HG03460 (cell line): ENCODE measurements around the gene COQ8B.

Experiments used
- ATAC-seq: cut with Tn5 transposase; IDR thresholded peaks from one replicate; pipeline ENCODE4 v1.9.1; 2021; ENCODE audit not compliant: unreplicated experiment

COQ8B gene

DNA sequence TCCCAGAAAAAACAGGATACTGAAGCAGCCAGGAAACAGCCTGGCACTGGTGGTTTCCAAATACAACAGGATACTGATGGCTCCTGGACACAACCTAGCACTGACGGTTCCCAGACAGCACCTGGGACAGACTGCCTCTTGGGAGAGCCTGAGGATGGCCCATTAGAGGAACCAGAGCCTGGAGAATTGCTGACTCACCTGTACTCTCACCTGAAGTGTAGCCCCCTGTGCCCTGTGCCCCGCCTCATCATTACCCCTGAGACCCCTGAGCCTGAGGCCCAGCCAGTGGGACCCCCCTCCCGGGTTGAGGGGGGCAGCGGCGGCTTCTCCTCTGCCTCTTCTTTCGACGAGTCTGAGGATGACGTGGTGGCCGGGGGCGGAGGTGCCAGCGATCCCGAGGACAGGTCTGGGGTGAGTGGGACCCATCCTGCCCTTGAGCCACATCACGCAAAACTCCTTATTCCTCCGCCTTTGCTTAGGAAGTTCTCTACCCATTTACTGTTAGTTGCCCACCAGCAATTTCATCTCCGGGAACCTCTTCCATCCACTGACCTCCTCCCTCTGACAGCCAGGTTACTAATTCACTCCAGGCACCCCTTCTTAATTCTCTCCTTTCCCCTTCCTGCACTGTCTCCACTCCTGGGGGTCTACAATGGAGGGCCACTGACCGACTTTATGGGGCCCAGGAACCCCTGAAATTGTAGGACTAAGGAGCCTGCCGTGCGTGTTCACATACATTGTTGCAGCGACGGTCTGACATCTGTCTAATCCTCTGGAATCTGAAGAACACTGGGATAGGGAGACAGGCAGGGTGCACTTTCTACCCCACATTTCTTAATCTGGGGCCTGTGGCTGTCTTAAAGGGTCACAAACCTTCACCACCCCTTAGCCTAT lies 1.4 kb upstream of the COQ8B start:
- no peak for ATAC-seq

- no peak for ATAC-seq
These were observed 716 bp upstream of the COQ8B start for GRCh38 chr19:40717325-40717879.

- no peak for ATAC-seq
These were observed 630 bp downstream of the COQ8B start for GRCh38 chr19:40716031-40716481.

DNA sequence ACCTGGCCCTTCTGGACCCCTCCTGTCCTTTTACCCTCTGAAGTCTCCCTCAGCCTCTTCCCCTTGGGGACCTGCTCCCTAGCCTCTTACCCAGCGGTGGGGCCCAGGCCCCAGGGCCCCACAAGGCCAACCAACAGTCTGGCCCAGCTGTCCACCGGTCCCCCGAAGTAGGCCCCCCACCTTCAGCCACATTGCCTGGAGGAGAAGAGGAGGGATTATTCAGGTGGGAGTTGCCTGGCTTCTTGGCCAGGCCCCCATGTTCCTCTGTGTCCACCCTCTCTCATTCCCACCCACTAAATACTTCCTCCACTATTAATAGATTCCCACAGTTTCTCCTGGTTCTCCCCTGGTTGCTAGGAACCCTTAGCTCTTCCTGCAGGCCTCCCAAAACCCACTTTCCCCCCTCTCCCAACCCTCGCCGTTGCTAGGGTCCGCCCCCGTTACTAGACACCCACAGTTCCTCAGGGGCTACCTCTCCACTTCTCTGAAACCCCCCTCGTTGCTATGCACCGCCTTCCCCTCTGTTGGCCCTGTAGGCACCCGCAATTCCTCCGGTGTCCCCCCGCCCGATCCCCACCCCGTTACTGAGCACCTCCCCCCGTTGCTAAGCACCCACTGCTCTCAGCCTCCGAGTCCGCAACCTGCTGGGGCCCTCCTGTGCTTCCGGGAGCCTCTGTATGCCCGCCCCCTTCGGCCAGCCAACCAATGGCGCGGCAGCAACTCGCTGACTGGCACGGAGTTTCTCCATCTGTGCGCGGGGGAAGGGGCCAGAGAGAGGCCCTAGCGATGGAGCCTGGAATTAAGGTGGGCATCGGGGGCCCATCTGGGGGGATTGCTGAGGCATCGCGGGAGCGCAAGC lies 2.0 kb downstream of the COQ8B start:
- peak; percentile 52 for ATAC-seq

GRCh38 chr19:40713939-40714338 lies 2.7 kb downstream of the COQ8B start:
- ATAC-seq: no peak

DNA sequence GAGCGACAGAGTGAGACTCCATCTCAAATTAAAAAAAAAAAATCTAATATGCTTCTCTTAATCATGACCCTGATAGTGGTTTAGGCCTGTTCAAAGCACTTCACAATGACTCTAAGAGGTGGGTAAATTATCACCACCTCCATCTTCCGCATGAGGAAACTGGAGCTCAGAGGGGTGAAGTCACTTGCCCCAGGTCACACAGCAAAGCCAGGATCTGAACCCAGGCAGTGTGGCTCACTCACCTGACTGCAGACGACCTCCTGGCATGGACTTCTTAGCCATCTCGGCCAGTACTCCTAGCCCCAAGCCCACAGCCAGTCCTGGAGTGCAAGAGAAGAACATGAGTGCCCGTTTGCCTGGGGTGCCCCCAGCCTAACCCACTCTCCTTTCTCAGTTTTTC lies 6.9 kb downstream of the COQ8B start:
- ATAC-seq: no peak

DNA sequence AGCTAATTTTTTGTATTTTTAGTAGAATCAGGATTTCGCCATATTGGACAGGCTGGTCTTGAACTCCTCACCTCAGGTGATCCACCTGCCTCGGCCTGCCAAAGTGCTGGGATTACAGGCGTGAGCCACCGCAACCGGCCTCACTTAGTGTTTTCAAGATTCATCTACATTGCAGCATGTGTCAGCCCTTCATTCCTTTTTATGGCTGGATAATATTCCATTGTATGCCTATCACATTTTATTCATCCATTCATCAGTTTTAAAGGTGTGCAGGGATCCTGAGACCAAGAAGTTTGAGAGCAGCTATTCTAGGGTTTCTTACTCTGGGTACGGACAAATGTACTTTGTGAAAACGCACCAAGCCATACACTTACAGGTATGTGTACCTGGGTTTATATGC lies 9.1 kb downstream of the COQ8B start:
- no peak for ATAC-seq

DNA sequence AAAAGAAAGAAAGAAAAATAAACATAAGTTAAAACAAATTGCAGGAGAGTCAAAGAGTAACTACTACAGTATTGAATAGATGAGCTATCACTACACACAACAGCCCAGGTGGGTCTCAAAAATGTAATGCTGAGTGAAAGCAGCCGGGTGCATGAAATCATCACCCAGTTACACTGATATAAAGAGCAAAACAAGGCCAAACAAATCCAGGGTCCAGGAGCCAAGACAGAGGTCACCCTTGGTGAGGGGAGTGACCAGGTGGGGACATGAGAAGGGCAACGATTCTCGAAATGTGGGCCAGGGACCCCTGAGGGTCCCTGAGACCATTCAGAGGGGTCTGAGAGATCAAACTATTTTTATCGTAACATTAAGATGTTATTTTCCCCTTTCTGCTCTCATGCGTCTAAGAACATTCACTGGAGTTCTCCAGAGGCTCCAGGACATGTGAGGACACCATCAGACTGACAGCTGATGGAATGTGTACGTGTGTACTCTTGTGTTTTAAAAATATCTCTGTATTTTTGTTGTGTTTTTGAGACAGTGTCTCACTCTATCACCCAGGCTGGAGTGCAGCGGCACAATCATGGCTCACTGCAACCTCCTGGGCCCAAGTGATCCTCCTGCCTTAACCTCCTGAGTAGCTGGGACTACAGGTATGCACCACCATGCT lies 10.6 kb downstream of the COQ8B start:
- ATAC-seq: no peak

DNA sequence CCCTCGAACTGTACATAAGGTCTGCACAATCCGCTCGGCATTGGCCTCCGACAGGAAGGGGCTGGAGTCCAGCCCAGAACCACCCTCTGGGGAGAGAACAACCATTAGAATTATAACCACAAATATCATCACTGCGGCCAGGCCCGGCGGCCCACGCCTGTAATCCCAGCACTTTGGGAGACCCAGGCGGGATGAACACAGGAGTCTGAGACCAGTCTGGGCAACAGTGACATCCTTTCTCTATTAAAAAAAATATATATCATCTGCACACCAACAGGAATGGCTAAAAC lies 11.4 kb downstream of the COQ8B start:
- ATAC-seq: no peak

- ATAC-seq: no peak
These were observed 12.0 kb downstream of the COQ8B start for GRCh38 chr19:40704491-40705361.

DNA sequence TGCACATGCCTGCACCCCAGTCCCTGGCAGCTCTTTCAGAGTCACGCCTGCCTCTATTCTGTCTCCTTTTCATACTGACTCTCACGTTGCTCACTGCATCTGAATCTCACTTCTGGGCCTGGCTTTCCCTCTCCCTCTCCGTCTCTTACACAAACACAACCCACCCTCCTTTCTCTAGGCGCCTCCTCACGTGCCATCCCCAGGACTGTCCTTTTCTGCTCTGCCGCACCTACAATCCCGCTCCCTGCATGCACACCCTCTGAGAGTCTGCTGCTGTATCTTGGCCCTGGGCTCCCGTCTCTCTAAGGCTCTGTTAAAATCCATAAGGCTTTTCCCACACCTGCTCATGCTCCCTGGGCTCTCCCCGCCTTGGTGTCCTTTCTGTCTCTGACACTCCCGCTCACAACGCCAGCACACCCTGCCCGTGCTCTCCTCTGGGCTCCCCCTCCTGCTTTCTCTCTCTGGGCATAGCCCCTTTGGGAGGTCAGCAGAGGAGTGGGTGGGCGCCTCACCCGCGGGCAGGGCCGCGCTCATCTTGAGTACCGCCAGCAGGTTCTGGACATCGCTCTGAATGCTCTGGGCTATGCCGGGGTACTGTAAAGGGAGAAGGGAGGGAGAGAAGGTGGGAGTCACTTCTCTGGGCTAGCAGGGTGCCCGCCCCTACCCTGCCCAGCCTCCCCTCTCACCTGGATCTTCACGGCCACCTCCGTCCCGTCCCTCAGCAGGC lies 13.5 kb downstream of the COQ8B start:
- ATAC-seq: no peak

GRCh38 chr19:40702337-40703012 lies 14.2 kb downstream of the COQ8B start:
- ATAC-seq: no peak

- ATAC-seq: no peak
These were observed 14.9 kb downstream of the COQ8B start for GRCh38 chr19:40701758-40702157.

DNA sequence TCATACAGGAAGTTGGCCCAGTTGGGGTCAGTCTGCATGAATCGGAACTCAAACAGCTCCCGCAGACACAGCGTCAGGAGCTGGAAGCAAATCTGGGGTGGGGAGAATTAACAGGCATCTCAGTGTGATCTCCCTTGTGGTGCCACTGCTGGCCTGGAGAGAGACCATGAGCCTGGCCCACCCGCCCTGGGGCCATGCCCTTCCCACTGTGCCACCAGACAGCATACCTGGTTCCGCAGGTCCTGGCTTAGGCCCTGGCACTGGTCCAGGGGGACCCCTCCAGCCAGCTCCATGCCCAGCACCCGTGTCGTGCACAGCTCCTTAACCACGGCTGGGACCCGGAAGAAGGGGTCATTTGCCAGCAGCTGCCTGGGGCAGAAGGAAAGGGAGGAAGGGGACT lies 16.6 kb downstream of the COQ8B start:
- no peak for ATAC-seq

- ATAC-seq: no peak
These were observed 19.7 kb downstream of the COQ8B start for GRCh38 chr19:40697007-40697406.

DNA sequence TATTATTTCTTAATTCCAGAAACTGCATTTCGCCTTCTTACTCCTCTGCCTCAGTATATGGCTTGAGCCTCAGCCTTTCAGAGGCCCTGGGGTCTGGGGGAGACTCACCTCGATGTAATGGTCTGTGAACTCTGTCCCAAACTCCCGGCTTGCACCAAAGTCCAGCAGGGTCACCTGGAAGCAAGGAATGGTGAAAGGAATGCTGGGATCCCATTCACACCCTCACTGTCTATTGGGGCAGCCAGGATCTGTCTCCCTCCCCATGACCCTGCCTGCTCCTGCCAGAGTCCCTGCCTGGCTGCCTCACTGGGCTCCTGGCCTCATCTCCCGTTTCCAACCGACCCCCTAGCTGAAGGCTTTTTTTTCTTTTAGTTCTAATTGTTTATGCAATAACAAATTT lies 20.8 kb downstream of the COQ8B start:
- ATAC-seq: no peak

DNA sequence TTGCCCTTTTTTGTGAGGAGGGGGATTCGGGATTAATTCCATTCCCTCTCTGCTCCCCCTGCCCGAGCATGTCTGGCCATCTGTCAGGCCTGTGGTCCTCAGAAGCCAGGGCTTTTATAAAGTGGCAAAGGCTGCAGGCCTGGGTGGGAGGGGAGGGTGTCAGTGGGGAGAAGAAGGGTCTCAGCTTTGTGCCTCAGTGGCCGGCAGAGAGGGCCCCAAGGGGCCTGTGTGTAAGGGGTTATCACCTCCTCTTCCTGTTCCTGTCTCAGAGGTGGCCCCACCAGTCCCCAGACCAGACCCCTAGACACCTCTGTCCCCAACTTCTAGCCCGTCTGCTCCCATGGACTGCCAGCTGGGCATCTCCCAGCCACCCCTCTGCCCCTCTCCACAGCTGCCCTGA lies 22.8 kb downstream of the COQ8B start:
- ATAC-seq: no peak

GRCh38 chr19:40693150-40693788 lies 23.4 kb downstream of the COQ8B start:
- ATAC-seq: no peak

- ATAC-seq: no peak
These were observed 24.5 kb downstream of the COQ8B start for GRCh38 chr19:40692212-40692551.
